H1 (cell line): ENCODE results near the gene TLCD5. TPM values are rescaled to one million over a fixed set of nuclear protein-coding genes. Genes with fewer than 3 reads are reported as not detected.

Experiments used
- CTCF ChIA-PET: fragments of 300-600 bp; sonication (Branson Sonifier 250); formaldehyde crosslinking; loops from one replicate; lab custom pipeline; 2021; ENCODE audit not compliant: partially characterized antibody; lab: Charles Lee
- POLR2A ChIA-PET: fragments of 300-600 bp; sonication (Branson Sonifier 250); formaldehyde crosslinking; loops from one replicate; lab custom pipeline; 2021; ENCODE audit warnings: inconsistent platforms; ENCODE audit not compliant: partially characterized antibody; lab: Charles Lee
- DNase-seq, 2 experiments: peaks; one replicate each; pipeline versions ENCODE4 v3.0.0 to v3.0.0-alpha.2; 2010 to 2022; ENCODE audit warnings: low spot score in 2 of 2, low read depth in 1 of 2, mixed read lengths in 1 of 2
- FAIRE-seq: peaks from 2 replicates; lab custom pipeline; 2011; peaks lifted over from hg19 to GRCh38; lab: Jason Lieb, UNC
- H2AFZ ChIP-seq: 2 replicates; pipeline ENCODE4 v1.8.1; 2012; ENCODE audit warnings: low read length, inconsistent platforms
- H2AK5ac ChIP-seq: 2 replicates; pipeline ENCODE4 v1.6.1; 2013; ENCODE audit warnings: low read depth, low read length
- H2BK120ac ChIP-seq: replicated peaks from 2 replicates; pipeline ENCODE3; 2013; ENCODE audit warnings: low read depth, low read length, inconsistent platforms
- H2BK12ac ChIP-seq: 2 replicates; pipeline ENCODE4 v1.6.1; 2013; ENCODE audit warnings: low read depth, low read length
- H2BK15ac ChIP-seq: 2 replicates; pipeline ENCODE4 v1.6.1; 2013; ENCODE audit warnings: low read length
- H2BK20ac ChIP-seq: 2 replicates; pipeline ENCODE4 v1.6.1; 2013; ENCODE audit warnings: low read length
- H2BK5ac ChIP-seq: 2 replicates; pipeline ENCODE4 v1.6.1; 2013; ENCODE audit warnings: low read depth, low read length
- H3K14ac ChIP-seq: 2 replicates; pipeline ENCODE4 v1.6.1; 2013; ENCODE audit warnings: inconsistent platforms; ENCODE audit not compliant: insufficient read length
- H3K18ac ChIP-seq: 2 replicates; pipeline ENCODE4 v1.6.1; 2013; ENCODE audit warnings: low read length; ENCODE audit errors: extremely low read depth
- H3K23ac ChIP-seq: 2 replicates; pipeline ENCODE4 v1.6.1; 2013; ENCODE audit warnings: inconsistent platforms; ENCODE audit not compliant: insufficient read length
- H3K23me2 ChIP-seq: 2 replicates; pipeline ENCODE4 v1.6.1; 2013; ENCODE audit warnings: low read depth, low read length
- H3K27ac ChIP-seq: 2 replicates; pipeline ENCODE4 v1.6.1; 2011; ENCODE audit warnings: low read depth, low read length, inconsistent platforms
- H3K27me3 ChIP-seq, 4 experiments: replicated peaks in 1 of 4; 1 replicate in 1 of 4; 2 replicates in 3 of 4; pipeline versions ENCODE4 v1.6.1 to v1.8.1; 2011 to 2013; ENCODE audit warnings: low read length in 3 of 4, mild to moderate bottlenecking in 3 of 4, inconsistent platforms in 2 of 4, mixed read lengths in 2 of 4, moderate library complexity in 1 of 4; ENCODE audit not compliant: control insufficient read depth in 3 of 4, insufficient read depth in 3 of 4; ENCODE audit errors: extremely low read depth in 1 of 4
- H3K36me3 ChIP-seq, 4 experiments: 2 replicates each; pipeline versions ENCODE4 v1.6.1 to v1.8.1; 2011 to 2013; ENCODE audit warnings: mild to moderate bottlenecking in 4 of 4, low read length in 3 of 4, moderate library complexity in 2 of 4, control low read depth in 1 of 4, inconsistent platforms in 1 of 4; ENCODE audit not compliant: insufficient read depth in 4 of 4, control insufficient read depth in 2 of 4
- H3K4ac ChIP-seq: replicated peaks from 2 replicates; pipeline ENCODE3; 2013; ENCODE audit warnings: low read length, low read depth, mixed read lengths, inconsistent platforms; ENCODE audit not compliant: insufficient read length
- H3K4me1 ChIP-seq, 4 experiments: replicated peaks in 1 of 4; 1 replicate in 1 of 4; 2 replicates in 3 of 4; pipeline versions ENCODE4 v1.6.1 to v1.8.1; 2011 to 2013; ENCODE audit warnings: low read length in 3 of 4, inconsistent platforms in 2 of 4, mixed read lengths in 1 of 4; ENCODE audit not compliant: insufficient read depth in 4 of 4, control insufficient read depth in 3 of 4
- H3K4me2 ChIP-seq, 2 experiments: 2 replicates each; pipeline versions ENCODE4 v1.6.1 to v1.8.1; 2011 to 2013; ENCODE audit warnings: low read depth in 2 of 2, low read length in 2 of 2, control low read depth in 1 of 2, inconsistent platforms in 1 of 2, mild to moderate bottlenecking in 1 of 2; ENCODE audit not compliant: insufficient read depth in 1 of 2
- H3K4me3 ChIP-seq, 4 experiments: fragments of 200-600, 300-600 bp in 1 of 4; sonication (generic), shearing (Covaris generic), sonication (Bioruptor Twin) in 1 of 4; 2 replicates each; pipeline versions ENCODE4 v1.5.1 to v1.8.1; 2011 to 2016; ENCODE audit warnings: low read length in 4 of 4, low read depth in 3 of 4, control low read depth in 2 of 4, inconsistent platforms in 2 of 4, mild to moderate bottlenecking in 2 of 4, mixed read lengths in 1 of 4, moderate library complexity in 1 of 4; ENCODE audit not compliant: insufficient read depth in 2 of 4; ENCODE audit errors: extremely low read depth in 1 of 4
- H3K56ac ChIP-seq: replicated peaks from 2 replicates; pipeline ENCODE3; 2013; ENCODE audit warnings: low read depth, mild to moderate bottlenecking, mixed read lengths, low read length, inconsistent platforms; ENCODE audit not compliant: insufficient read length
- H3K79me1 ChIP-seq: 2 replicates; pipeline ENCODE4 v1.6.1; 2013; ENCODE audit warnings: low read depth, low read length, control low read depth
- H3K79me2 ChIP-seq, 2 experiments: 2 replicates each; pipeline versions ENCODE4 v1.6.1 to v1.8.1; 2012 to 2013; ENCODE audit warnings: low read length in 2 of 2, mild to moderate bottlenecking in 2 of 2, inconsistent platforms in 1 of 2; ENCODE audit not compliant: insufficient read depth in 2 of 2, control insufficient read depth in 1 of 2
- H3K9ac ChIP-seq, 4 experiments: replicated peaks in 1 of 4; 1 replicate in 1 of 4; 2 replicates in 3 of 4; pipeline versions ENCODE4 v1.6.1 to v1.8.1; 2011 to 2013; ENCODE audit warnings: low read depth in 3 of 4, low read length in 3 of 4, control low read depth in 2 of 4, mild to moderate bottlenecking in 2 of 4, moderate library complexity in 2 of 4, inconsistent platforms in 1 of 4; ENCODE audit errors: extremely low read depth in 1 of 4
- H3K9me3 ChIP-seq, 2 experiments: 2 replicates each; pipeline versions ENCODE4 v1.6.1 to v1.8.1; 2012 to 2013; ENCODE audit warnings: mild to moderate bottlenecking in 2 of 2, moderate library complexity in 2 of 2, control low read depth in 1 of 2, inconsistent platforms in 1 of 2, low read depth in 1 of 2, low read length in 1 of 2, mixed read lengths in 1 of 2; ENCODE audit not compliant: insufficient read depth in 2 of 2
- H4K20me1 ChIP-seq, 2 experiments: replicated peaks in 1 of 2; 2 replicates each; pipeline versions ENCODE3 to v1.8.1; 2011 to 2013; ENCODE audit warnings: inconsistent platforms in 2 of 2, low read length in 2 of 2, mild to moderate bottlenecking in 1 of 2; ENCODE audit not compliant: insufficient read depth in 2 of 2, control insufficient read depth in 1 of 2
- H4K5ac ChIP-seq: 2 replicates; pipeline ENCODE4 v1.6.1; 2013; ENCODE audit warnings: low read length, low read depth, mixed read lengths, inconsistent platforms; ENCODE audit not compliant: insufficient read length
- H4K8ac ChIP-seq: 2 replicates; pipeline ENCODE4 v1.8.0; 2013; ENCODE audit warnings: mild to moderate bottlenecking, moderate library complexity, low read length, inconsistent platforms; ENCODE audit not compliant: insufficient read depth; ENCODE audit errors: extremely low read depth
- H4K91ac ChIP-seq: replicated peaks from 2 replicates; pipeline ENCODE3; 2013; ENCODE audit warnings: low read length, mixed read lengths, inconsistent platforms; ENCODE audit not compliant: insufficient read length
- ASH2L ChIP-seq: fragments of 200-600, 300-600 bp; sonication (generic); IDR thresholded peaks from one replicate; pipeline ENCODE4 v1.7.1; 2017; ENCODE audit warnings: low read length
- BRCA1 ChIP-seq: IDR thresholded peaks from 2 replicates; pipeline ENCODE4 v1.6.1; 2012; ENCODE audit warnings: low read depth, low read length, improper control_type of control experiment
- CBX5 ChIP-seq: fragments of 300-800, 300-1000 bp; sonication (generic); IDR thresholded peaks from 2 replicates; pipeline ENCODE4 v1.7.1; 2016; ENCODE audit warnings: antibody characterized with exemption, low read length, low read depth
- EP300 ChIP-seq, 2 experiments: IDR thresholded peaks; 1 replicate in 1 of 2; 2 replicates in 1 of 2; pipeline ENCODE4 v1.6.1; 2011 to 2012; ENCODE audit warnings: low read depth in 2 of 2, low read length in 2 of 2, mild to moderate bottlenecking in 2 of 2, borderline replicate concordance in 1 of 2, inconsistent platforms in 1 of 2, moderate library complexity in 1 of 2
- KDM1A ChIP-seq: fragments of 200-600, 300-600 bp; sonication (generic); IDR thresholded peaks from 2 replicates; pipeline ENCODE4 v1.7.1; 2016; ENCODE audit warnings: mild to moderate bottlenecking, low read length, borderline replicate concordance
- KDM4A ChIP-seq: IDR thresholded peaks from one replicate; pipeline ENCODE4 v1.7.1; 2012; ENCODE audit warnings: low read depth, mild to moderate bottlenecking, moderate library complexity, low read length, inconsistent platforms; ENCODE audit not compliant: severe bottlenecking
- NRF1 ChIP-seq: IDR thresholded peaks from 2 replicates; pipeline ENCODE4 v1.6.1; 2011; ENCODE audit warnings: mild to moderate bottlenecking, low read depth, low read length, improper control_type of control experiment
- POLR2A ChIP-seq, 2 experiments: IDR thresholded peaks; 1 replicate in 1 of 2; 2 replicates in 1 of 2; pipeline ENCODE4 v1.6.1; 2011; ENCODE audit warnings: low read depth in 2 of 2, low read length in 2 of 2, mild to moderate bottlenecking in 2 of 2; ENCODE audit errors: control extremely low read depth in 1 of 2
- POLR2AphosphoS5 ChIP-seq: IDR thresholded peaks from 2 replicates; pipeline ENCODE4 v1.6.1; 2011; ENCODE audit warnings: low read depth, low read length
- POU5F1 ChIP-seq: IDR thresholded peaks from 2 replicates; pipeline ENCODE4 v1.6.1; 2011; ENCODE audit warnings: low read depth, mild to moderate bottlenecking, low read length, moderate library complexity
- SIN3A ChIP-seq, 2 experiments: IDR thresholded peaks in 1 of 2; conservative IDR thresholded peaks in 1 of 2; 2 replicates each; pipeline ENCODE4 v1.6.1; 2011 to 2012; ENCODE audit warnings: low read length in 2 of 2, improper control_type of control experiment in 1 of 2, low read depth in 1 of 2, mild to moderate bottlenecking in 1 of 2
- WGBS, 2 experiments: shearing (Covaris generic) in 1 of 2; methylation state at CpG; one replicate each; pipeline versions ENCODE4 v1.1.6 to v1.1.7; 2013 to 2015; ENCODE audit warnings: low lambda C conversion rate in 2 of 2, mixed read lengths in 2 of 2, inconsistent platforms in 1 of 2, low coverage in 1 of 2, missing lambda C conversion rate in 1 of 2; ENCODE audit not compliant: insufficient replicate concordance in 2 of 2, insufficient coverage in 1 of 2, insufficient read length in 1 of 2; ENCODE audit errors: extremely low coverage in 1 of 2, missing lambda C conversion rate in 1 of 2; 5-methylcytosine and 5-hydroxymethylcytosine counted together
- polyA plus RNA-seq, 7 experiments: library from polyadenylated mRNA; depleted of rRNA in 3 of 7; stranded (reverse) in 5 of 7; unstranded in 2 of 7; fragments of >200 nt in 5 of 7; fragments of 200-250 nt in 2 of 7; gene quantifications; 1 replicate in 5 of 7; 2 replicates in 1 of 7; 4 replicates in 1 of 7; pipeline versions ENCODE4 v1.2.1 to v1.2.3, GENCODE V29; 2011 to 2013; ENCODE audit warnings: missing spikeins in 2 of 7, mixed read lengths in 2 of 7
- total RNA-seq: library from RNA; stranded (reverse); fragmentation: NEBNext Ultra II Directional; extraction: Animal tissue kit (Norgen Biotek cat#: 25700); gene quantifications from 2 replicates; pipeline ENCODE4 v1.2.1, GENCODE V29; 2021
- TF ChIP-seq, protein P1 (sequence below), 3 experiments: IDR thresholded peaks; 1 replicate in 2 of 3; 2 replicates in 1 of 3; pipeline versions ENCODE4 v1.5.1 to v1.6.1; 2011; ENCODE audit warnings: low read length in 3 of 3, mild to moderate bottlenecking in 3 of 3, inconsistent platforms in 2 of 3, low read depth in 1 of 3, moderate library complexity in 1 of 3; ENCODE audit not compliant: insufficient read depth in 1 of 3; ENCODE audit errors: control extremely low read depth in 1 of 3

The TLCD5 gene
- total and polyA plus RNA-seq, 2 of the 8 experiments (the other 6 are each of a cell fraction or from before 2014, with no cell fraction given): 9.5 to 10.1 TPM

DNA sequence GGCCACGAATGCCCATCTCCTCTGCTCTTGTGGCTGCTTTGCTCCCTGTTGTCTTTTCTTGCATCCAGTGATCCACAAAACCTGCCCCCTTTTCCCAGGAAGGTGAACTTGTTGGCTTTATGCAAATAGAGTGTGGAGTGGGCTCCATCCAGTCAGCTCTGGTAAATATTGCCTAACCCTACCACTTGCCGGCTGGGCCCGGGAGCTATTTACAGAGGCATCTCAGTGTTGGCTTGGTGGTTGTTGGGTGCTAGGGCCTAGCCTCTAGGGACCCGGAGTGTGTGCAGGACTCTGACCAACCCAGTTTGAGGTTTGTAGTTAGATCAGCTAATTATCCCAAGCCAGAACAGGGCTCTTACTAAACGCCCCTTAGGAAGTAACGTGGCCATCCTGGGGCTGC is 40.8 kb upstream of the TLCD5 start:
- Histone ChIP-seq H3K4me3 (no peak overlapping the region), H3K9ac (no peak overlapping the region)
- no peak for FAIRE-seq
- no peak for TF ChIP-seq KDM1A
- TF ChIP-seq ASH2L: no peak
- no peak for TF ChIP-seq EP300 (IDR thresholded peaks at IDR 0.05; ENCODE audit: borderline replicate concordance in 1 of 2, low read depth in 2 of 2, low read length in 2 of 2)
- no peak for TF ChIP-seq POLR2A (IDR thresholded peaks at IDR 0.05; ENCODE audit: control extremely low read depth in 1 of 2, low read depth in 2 of 2, low read length in 2 of 2)
- TF ChIP-seq, protein P1, sequence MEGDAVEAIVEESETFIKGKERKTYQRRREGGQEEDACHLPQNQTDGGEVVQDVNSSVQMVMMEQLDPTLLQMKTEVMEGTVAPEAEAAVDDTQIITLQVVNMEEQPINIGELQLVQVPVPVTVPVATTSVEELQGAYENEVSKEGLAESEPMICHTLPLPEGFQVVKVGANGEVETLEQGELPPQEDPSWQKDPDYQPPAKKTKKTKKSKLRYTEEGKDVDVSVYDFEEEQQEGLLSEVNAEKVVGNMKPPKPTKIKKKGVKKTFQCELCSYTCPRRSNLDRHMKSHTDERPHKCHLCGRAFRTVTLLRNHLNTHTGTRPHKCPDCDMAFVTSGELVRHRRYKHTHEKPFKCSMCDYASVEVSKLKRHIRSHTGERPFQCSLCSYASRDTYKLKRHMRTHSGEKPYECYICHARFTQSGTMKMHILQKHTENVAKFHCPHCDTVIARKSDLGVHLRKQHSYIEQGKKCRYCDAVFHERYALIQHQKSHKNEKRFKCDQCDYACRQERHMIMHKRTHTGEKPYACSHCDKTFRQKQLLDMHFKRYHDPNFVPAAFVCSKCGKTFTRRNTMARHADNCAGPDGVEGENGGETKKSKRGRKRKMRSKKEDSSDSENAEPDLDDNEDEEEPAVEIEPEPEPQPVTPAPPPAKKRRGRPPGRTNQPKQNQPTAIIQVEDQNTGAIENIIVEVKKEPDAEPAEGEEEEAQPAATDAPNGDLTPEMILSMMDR (IDR thresholded peaks at IDR 0.05; ENCODE audit: control extremely low read depth in 1 of 3, insufficient read depth in 1 of 3, low read depth in 1 of 3, low read length in 3 of 3): no peak
- TF ChIP-seq CBX5: no peak
- TF ChIP-seq SIN3A (conservative IDR thresholded peaks at IDR 0.05 in 1 of 2, IDR thresholded peaks at IDR 0.05 in 1 of 2; ENCODE audit: low read depth in 1 of 2, low read length in 2 of 2): no peak
- TF ChIP-seq POU5F1: no peak
- TF ChIP-seq BRCA1: no peak
- TF ChIP-seq POLR2AphosphoS5: no peak
- TF ChIP-seq NRF1: no peak
- no peak for TF ChIP-seq KDM4A

More for the DNA sequence above, 40.8 kb upstream of the TLCD5 start:
- H3K4ac ChIP-seq: no peak overlapping the region
- H3K36me3 ChIP-seq: no peaks in the 10 kb centered on the region
- H2AK5ac ChIP-seq: no peak overlapping the region
- peaks cover 0 to 5% (median 0%) of the 10 kb centered on the region in 4 experiments; a peak in 3 of 7 replicates for H3K4me1 ChIP-seq
- CTCF ChIA-PET: interaction anchor here (0.7 to 2.5 kb wide), 6 partner anchors 15 to 51 kb away, joined by 3 to 10 read pairs (median 3); no protein-coding TSS in a partner anchor
- POLR2A ChIA-PET: no interaction called here
- no peak for DNase-seq
- no peak overlapping the region for H2BK20ac ChIP-seq
- H3K79me2 ChIP-seq: no peaks in the 10 kb centered on the region
- 92% methylated on average over 6 of the region's 6 CpGs; no CpG with 5 or more reads in 1 of the 2 experiments for WGBS, 2 experiments
- no peak overlapping the region for H4K91ac ChIP-seq
- H3K27me3 ChIP-seq: no peaks in the 10 kb centered on the region
- no peak overlapping the region for H3K56ac ChIP-seq
- no peak overlapping the region for H3K4me2 ChIP-seq
- H3K23me2 ChIP-seq: 0 out of 2 replicates have a peak, but pooled peaks cover 2% of the 10 kb centered on the region
- H4K5ac ChIP-seq: no peak overlapping the region
- H4K8ac ChIP-seq: no peak overlapping the region
- no peaks in the 10 kb centered on the region for H3K9me3 ChIP-seq
- no peak overlapping the region for H2AFZ ChIP-seq
- no peak overlapping the region for H2BK5ac ChIP-seq
- H4K20me1 ChIP-seq: no peaks in the 10 kb centered on the region
- H3K79me1 ChIP-seq: no peaks in the 10 kb centered on the region
- H3K18ac ChIP-seq: no peak overlapping the region
- no peak overlapping the region for H3K23ac ChIP-seq
- no peak overlapping the region for H2BK120ac ChIP-seq
- no peak overlapping the region for H2BK15ac ChIP-seq
- H2BK12ac ChIP-seq: no peak overlapping the region
- H3K14ac ChIP-seq: no peak overlapping the region
- no peak overlapping the region for H3K27ac ChIP-seq
